B cell (primary cell): ENCODE results near the gene SEC24C. TPM values are rescaled to one million over a fixed set of nuclear protein-coding genes. Genes with fewer than 3 reads are reported as not detected.
"Not testable (repeated sequence)": the region's sequence is repeated elsewhere in the genome, so short reads cannot be mapped to it uniquely, and the experiment has no call there.

Experiments
- ATAC-seq: fragments of 200-7000 bp; cut with Tn5 transposase; one replicate; pipeline ENCODE4 v1.10.0; 2021; ENCODE audit warnings: low read depth, mild to moderate bottlenecking, moderate number of reproducible peaks, moderate library complexity
- CTCF ChIA-PET: fragments of 350-600 bp; sonication (Branson Sonifier 250); formaldehyde crosslinking; loops from one replicate; lab custom pipeline; 2021; ENCODE audit warnings: antibody characterized with exemption, inconsistent platforms; lab: Charles Lee
- POLR2A ChIA-PET: fragments of 350-600 bp; sonication (Branson Sonifier 250); formaldehyde crosslinking; loops from one replicate; lab custom pipeline; 2021; ENCODE audit warnings: antibody characterized with exemption; lab: Charles Lee
- DNase-seq: peaks from one replicate; pipeline ENCODE4 v3.0.0; 2013
- H2AFZ ChIP-seq: 2 replicates; pipeline ENCODE4 v1.6.1; 2012; ENCODE audit warnings: mild to moderate bottlenecking, low read depth, low read length; ENCODE audit not compliant: insufficient read depth, poor library complexity, severe bottlenecking
- H3K27ac ChIP-seq, 2 donors: 1 replicate in 1 of 2; 2 replicates in 1 of 2; pipeline ENCODE4 v1.5.1; 2012 to 2013; ENCODE audit warnings: low read length in 2 of 2, mild to moderate bottlenecking in 2 of 2, moderate library complexity in 1 of 2
- H3K27me3 ChIP-seq, 4 experiments: fragments of 200-600 bp in 1 of 4; sonication (generic) in 1 of 4; replicated peaks in 1 of 4; 1 replicate in 2 of 4; 2 replicates in 2 of 4; pipeline versions ENCODE4 v1.6.1 to v1.7.0; 2013 to 2016; ENCODE audit warnings: low read length in 3 of 4, mild to moderate bottlenecking in 2 of 4, mixed read lengths in 1 of 4, moderate library complexity in 1 of 4; ENCODE audit not compliant: insufficient read depth in 4 of 4, control insufficient read depth in 3 of 4; ENCODE audit errors: control extremely low read depth in 1 of 4
- H3K36me3 ChIP-seq, 2 experiments: replicated peaks in 1 of 2; 1 replicate in 1 of 2; 2 replicates in 1 of 2; pipeline versions ENCODE4 v1.6.1 to v1.7.1; 2013; ENCODE audit warnings: low read length in 1 of 2; ENCODE audit not compliant: insufficient read depth in 2 of 2, control insufficient read depth in 1 of 2; ENCODE audit errors: control extremely low read depth in 1 of 2, extremely low read depth in 1 of 2
- H3K4me1 ChIP-seq, 2 donors: fragments of 200-600 bp in 1 of 2; sonication (generic) in 1 of 2; 1 replicate in 1 of 2; 2 replicates in 1 of 2; pipeline versions ENCODE4 v1.5.1 to v1.6.1; 2013 to 2017; ENCODE audit warnings: low read length in 2 of 2; ENCODE audit not compliant: control insufficient read depth in 2 of 2, insufficient read depth in 2 of 2
- H3K4me2 ChIP-seq: replicated peaks from 2 replicates; pipeline ENCODE3; 2012; ENCODE audit warnings: mild to moderate bottlenecking, low read depth, low read length; ENCODE audit not compliant: poor library complexity, severe bottlenecking
- H3K4me3 ChIP-seq, 5 experiments: fragments of 200-600 bp in 1 of 5; sonication (generic) in 1 of 5; 1 replicate in 3 of 5; 2 replicates in 2 of 5; pipeline versions ENCODE4 v1.5.1 to v1.7.0; 2011 to 2016; ENCODE audit warnings: low read length in 4 of 5, mild to moderate bottlenecking in 4 of 5, low read depth in 2 of 5, control low read depth in 1 of 5, moderate library complexity in 1 of 5; ENCODE audit not compliant: insufficient read depth in 1 of 5; ENCODE audit errors: control extremely low read depth in 1 of 5, extremely low read depth in 1 of 5
- H3K79me2 ChIP-seq: fragments of 200-600 bp; sonication (generic); one replicate; pipeline ENCODE4 v1.6.0; 2016; ENCODE audit warnings: low read length; ENCODE audit not compliant: control insufficient read depth, insufficient read depth
- H3K9ac ChIP-seq: fragments of 200-600 bp; sonication (generic); 2 replicates; pipeline ENCODE4 v1.6.1; 2017; ENCODE audit warnings: mild to moderate bottlenecking, low read length, moderate library complexity
- H3K9me3 ChIP-seq, 3 donors: one replicate each; pipeline versions ENCODE4 v1.6.1 to v1.7.1; 2013; ENCODE audit warnings: low read length in 2 of 3; ENCODE audit not compliant: control insufficient read depth in 2 of 3, insufficient read depth in 1 of 3; ENCODE audit errors: control extremely low read depth in 1 of 3
- H4K20me1 ChIP-seq: 2 replicates; pipeline ENCODE4 v1.6.0; 2012; ENCODE audit warnings: mild to moderate bottlenecking, low read length; ENCODE audit not compliant: insufficient read depth, control insufficient read depth, poor library complexity, severe bottlenecking
- H3K27ac Mint-ChIP-seq: one replicate; pipeline ENCODE4 v1.8.0; 2021; ENCODE audit warnings: mixed read lengths
- H3K27me3 Mint-ChIP-seq: one replicate; pipeline ENCODE4 v1.8.0; 2021; ENCODE audit warnings: mixed read lengths
- H3K4me1 Mint-ChIP-seq: one replicate; pipeline ENCODE4 v1.8.0; 2021; ENCODE audit warnings: mixed read lengths
- H3K4me3 Mint-ChIP-seq: one replicate; pipeline ENCODE4 v1.8.0; 2021; ENCODE audit warnings: mixed read lengths
- H3K9me3 Mint-ChIP-seq: one replicate; pipeline ENCODE4 v1.8.0; 2022; ENCODE audit warnings: mixed read lengths; ENCODE audit not compliant: insufficient read depth
- CTCF ChIP-seq: fragments of 200-600 bp; IDR thresholded peaks from one replicate; pipeline ENCODE4 v1.8.0; 2022; ENCODE audit warnings: antibody characterized with exemption, mild to moderate bottlenecking
- EZH2 ChIP-seq: IDR thresholded peaks from 2 replicates; pipeline ENCODE4 v1.6.1; 2012; ENCODE audit warnings: borderline replicate concordance, low read depth, mild to moderate bottlenecking, moderate library complexity, low read length; ENCODE audit not compliant: insufficient read depth, poor library complexity, severe bottlenecking
- WGBS: methylation state at CpG from one replicate; pipeline ENCODE4 v1.1.5; 2013; ENCODE audit warnings: missing lambda C conversion rate; ENCODE audit not compliant: insufficient coverage; 5-methylcytosine and 5-hydroxymethylcytosine counted together
- intact Hi-C: fragments of 100-400 bp; cut with micrococcal nuclease; formaldehyde crosslinking; loops from one replicate; pipeline ENCODE4 v1.10.0; 2022
- polyA plus RNA-seq: library from polyadenylated mRNA; depleted of rRNA; stranded (reverse); fragments of >200 nt; gene quantifications from 2 replicates; pipeline ENCODE4 v1.2.3, GENCODE V29; 2012
- total RNA-seq, 2 donors: library from RNA; stranded (reverse); fragments of 120-200 nt in 1 of 2; gene quantifications; 1 replicate in 1 of 2; 2 replicates in 1 of 2; pipeline versions ENCODE4 v1.2.3 to v1.2.4, GENCODE V29; 2013 to 2022

SEC24C gene
- total and polyA plus RNA-seq, 2 donors (not counting 1 experiment from before 2014, with no cell fraction given), result 60.2 to 78.7 TPM

DNA sequence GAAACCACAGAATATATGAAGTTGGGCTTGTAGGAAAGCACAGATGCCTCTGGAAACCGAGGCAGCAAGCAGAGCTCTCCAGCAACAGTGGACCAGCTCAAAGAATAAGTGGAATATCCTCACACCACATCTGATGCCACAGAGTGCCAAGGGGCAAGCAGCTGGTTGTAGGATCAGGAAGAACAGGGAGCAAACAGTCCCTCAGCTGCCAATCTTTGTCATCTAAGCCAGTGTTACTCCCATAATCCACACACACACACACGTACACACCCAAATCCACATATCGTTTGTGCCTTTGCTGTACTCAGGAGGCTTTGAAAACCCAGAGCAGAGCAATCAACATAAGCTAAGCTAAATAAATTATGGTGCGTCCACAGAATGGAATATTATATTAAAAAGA is 20.7 kb upstream of the SEC24C start:
- POLR2A ChIA-PET, result no interaction called here
- H3K4me3 ChIP-seq, result no peak overlapping the region

DNA sequence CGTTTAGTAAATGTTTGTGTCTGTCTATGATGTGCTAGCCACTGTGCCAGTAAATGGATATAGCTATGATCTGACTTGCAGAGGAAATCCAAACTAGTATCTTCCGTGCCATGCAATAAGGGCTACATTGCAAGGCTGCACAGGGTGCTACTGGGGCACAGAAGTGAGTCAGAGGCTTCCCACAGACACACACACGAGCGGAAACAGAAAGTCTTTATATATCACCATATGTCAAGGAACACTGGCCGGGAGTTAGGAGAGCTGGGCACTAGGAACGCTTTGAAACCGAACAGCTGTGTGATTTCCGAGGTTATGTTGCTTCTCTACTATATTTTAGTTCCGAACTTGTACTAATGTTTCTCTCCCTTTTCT is 14.4 kb upstream of the SEC24C start:
- intact Hi-C loops, result loop anchor here (1.0 kb wide), 6 partner anchors 12 to 477 kb away; partner anchors contain the start of genes MRPS16, SEC24C and ZSWIM8
- H4K20me1 ChIP-seq, H3K27me3 Mint-ChIP-seq, ATAC-seq, H3K9me3 Mint-ChIP-seq, H3K27me3 ChIP-seq, H3K9me3 ChIP-seq, H3K4me1 ChIP-seq: not testable (repeated sequence)
- DNase-seq, result peak; percentile 33
- ChIA-PET CTCF (interaction anchor here (3.5 kb wide), 1 partner anchor 13 kb away, joined by 19 read pairs; the partner anchor contains the start of gene SEC24C), POLR2A (interaction anchor here (0.7 to 4.7 kb wide), 5 partner anchors 14 to 235 kb away, joined by 3 to 31 read pairs (median 5); partner anchors contain the start of genes PPP3CB and SEC24C)
- peaks cover 0 to 21% of the 10 kb centered on the region in 2 experiments for H3K36me3 ChIP-seq
- peak overlapping the region; percentile 83 for H3K4me2 ChIP-seq
- Mint-ChIP-seq H3K4me3 (peak overlapping the region; percentile 98), H3K27ac (peak overlapping the region; percentile 96), H3K4me1 (peaks cover 20% of the 10 kb centered on the region)
- H3K4me3 ChIP-seq, result peak overlapping the region; percentile 64 to 90 (median 86)
- WGBS, result 0% methylated on average over 3 of the region's 9 CpGs
- peak overlapping the region; percentile 96 for H3K9ac ChIP-seq
- H2AFZ ChIP-seq, result peak overlapping the region; percentile 99
- peaks cover 34% of the 10 kb centered on the region for H3K79me2 ChIP-seq
- H3K27ac ChIP-seq, result peak overlapping the region; percentile 51 to 86

More for the DNA sequence above, 20.7 kb upstream of the SEC24C start:
- H3K4me3 Mint-ChIP-seq, result no peak overlapping the region
- Histone ChIP-seq H3K27me3 (no peaks in the 10 kb centered on the region), H3K9ac (no peak overlapping the region), H4K20me1 (no peaks in the 10 kb centered on the region), H2AFZ (no peak overlapping the region), H3K4me1 (no peaks in the 10 kb centered on the region), H3K4me2 (no peak overlapping the region), H3K79me2 (peaks cover 8% of the 10 kb centered on the region), H3K36me3 (peaks cover 0 to 51% of the 10 kb centered on the region in 2 experiments), H3K9me3 (no peaks in the 10 kb centered on the region), H3K27ac (no peak overlapping the region)
- CTCF ChIA-PET, result no interaction called here
- TF ChIP-seq EZH2 (no peak), CTCF (no peak)
- intact Hi-C loops, result no loop called here
- H3K9me3 Mint-ChIP-seq, result no peaks in the 10 kb centered on the region
- no peak for ATAC-seq
- H3K27me3 Mint-ChIP-seq, result no peaks in the 10 kb centered on the region
- WGBS, result no CpG with 5 or more reads among the region's 4 CpGs
- no peak overlapping the region for H3K27ac Mint-ChIP-seq
- DNase-seq, result no peak
- H3K4me1 Mint-ChIP-seq, result no peaks in the 10 kb centered on the region
